ENCODE measurements around the gene CUZD1.

Gene CUZD1

GRCh38 chr10:122812751-122813150 is 32.9 kb downstream of the CUZD1 start:
- no peak for DNase-seq (ENCODE audit: low spot score)

- DNase-seq (ENCODE audit: low spot score): no peak
Observed at GRCh38 chr10:122802282-122802681, 43.4 kb downstream of the CUZD1 start.

GRCh38 chr10:122798704-122799231 is 46.9 kb downstream of the CUZD1 start:
- DNase-seq (ENCODE audit: low spot score): no peak

GRCh38 chr10:122796796-122797195 is 48.9 kb downstream of the CUZD1 start:
- no peak for DNase-seq (ENCODE audit: low spot score)

GRCh38 chr10:122795924-122796323 is 49.7 kb downstream of the CUZD1 start:
- no peak for DNase-seq (ENCODE audit: low spot score)

- peak; percentile 36 for DNase-seq (ENCODE audit: low spot score)
Observed at GRCh38 chr10:122786269-122786668, 59.4 kb downstream of the CUZD1 start.

- DNase-seq (ENCODE audit: low spot score): peak; percentile 78
Observed at GRCh38 chr10:122782911-122783310, 62.7 kb downstream of the CUZD1 start.
